Measurements from ENCODE around the gene RALY. TPM values are rescaled to one million over a fixed set of nuclear protein-coding genes. Genes with fewer than 3 reads are reported as not detected.

RALY gene
- total RNA-seq, 2 donors from 2014 or later = 37.9 to 49.3 TPM

DNA sequence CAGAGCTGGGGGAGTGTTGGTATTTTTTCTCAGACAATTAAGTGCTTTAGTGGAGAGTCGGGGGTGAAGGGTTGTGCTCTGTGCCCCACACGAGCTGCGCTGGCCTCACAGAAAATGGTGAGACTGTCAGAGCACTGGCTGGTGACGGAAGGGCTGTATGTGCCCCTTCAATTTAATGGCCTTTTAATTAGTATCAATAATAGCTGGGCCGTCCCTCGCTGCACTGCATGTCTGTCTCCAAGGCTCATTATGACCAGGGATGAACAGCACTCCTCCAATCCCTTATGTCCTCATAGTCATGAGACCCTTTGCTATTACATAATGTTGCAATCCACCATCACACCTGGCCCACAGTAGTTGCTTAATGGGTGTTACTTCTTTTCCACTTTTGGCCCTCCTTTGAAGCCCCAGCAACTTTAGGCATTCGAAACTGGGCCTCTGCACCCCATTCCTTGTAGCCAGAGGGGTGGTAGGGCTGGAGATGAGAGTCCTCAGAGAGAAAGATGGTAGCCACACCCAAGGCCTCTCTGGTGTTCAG is 9.5 kb upstream of the RALY start:
- no peaks in the 10 kb centered on the region for H3K9me3 ChIP-seq
- H3K4me1 ChIP-seq = no peaks in the 10 kb centered on the region
- no peaks in the 10 kb centered on the region for H3K27me3 ChIP-seq
- TF ChIP-seq, protein P1, sequence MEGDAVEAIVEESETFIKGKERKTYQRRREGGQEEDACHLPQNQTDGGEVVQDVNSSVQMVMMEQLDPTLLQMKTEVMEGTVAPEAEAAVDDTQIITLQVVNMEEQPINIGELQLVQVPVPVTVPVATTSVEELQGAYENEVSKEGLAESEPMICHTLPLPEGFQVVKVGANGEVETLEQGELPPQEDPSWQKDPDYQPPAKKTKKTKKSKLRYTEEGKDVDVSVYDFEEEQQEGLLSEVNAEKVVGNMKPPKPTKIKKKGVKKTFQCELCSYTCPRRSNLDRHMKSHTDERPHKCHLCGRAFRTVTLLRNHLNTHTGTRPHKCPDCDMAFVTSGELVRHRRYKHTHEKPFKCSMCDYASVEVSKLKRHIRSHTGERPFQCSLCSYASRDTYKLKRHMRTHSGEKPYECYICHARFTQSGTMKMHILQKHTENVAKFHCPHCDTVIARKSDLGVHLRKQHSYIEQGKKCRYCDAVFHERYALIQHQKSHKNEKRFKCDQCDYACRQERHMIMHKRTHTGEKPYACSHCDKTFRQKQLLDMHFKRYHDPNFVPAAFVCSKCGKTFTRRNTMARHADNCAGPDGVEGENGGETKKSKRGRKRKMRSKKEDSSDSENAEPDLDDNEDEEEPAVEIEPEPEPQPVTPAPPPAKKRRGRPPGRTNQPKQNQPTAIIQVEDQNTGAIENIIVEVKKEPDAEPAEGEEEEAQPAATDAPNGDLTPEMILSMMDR (IDR thresholded peaks at IDR 0.05) = no peak
- TF ChIP-seq POLR2A (IDR thresholded peaks at IDR 0.05) = no peak
- no peak overlapping the region for H3K4me3 ChIP-seq
- H3K36me3 ChIP-seq (replicated peaks in 1 of 2; ENCODE audit: insufficient read depth in 1 of 2, low read depth in 2 of 2) = no peaks in the 10 kb centered on the region
- intact Hi-C loops (cut with DNase I) = no loop called here
- 70 to 77% methylated on average over 7 of the region's 7 CpGs for WGBS, 2 donors
- ATAC-seq (no peak), DNase-seq (no peak)
- no peak overlapping the region for H3K27ac ChIP-seq

DNA sequence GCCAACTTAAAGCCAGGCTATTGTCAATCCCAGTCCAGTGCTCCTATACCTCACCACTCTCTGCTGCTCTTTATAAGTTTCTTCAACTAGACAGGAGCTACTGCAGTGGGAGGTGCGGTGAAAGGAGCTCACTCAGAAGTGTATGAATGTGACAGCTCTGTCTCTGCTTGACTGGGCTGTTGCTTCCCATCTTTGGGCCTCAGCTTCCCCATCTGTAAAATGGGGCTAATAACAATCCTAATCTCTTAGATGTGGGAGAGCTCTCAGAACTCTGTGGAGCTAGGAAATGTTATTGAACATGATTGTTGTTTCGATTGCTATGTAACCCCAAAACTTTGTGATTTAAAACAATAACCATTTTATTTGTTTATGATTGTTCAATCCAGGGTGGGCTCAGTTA is 8.4 kb upstream of the RALY start:
- Histone ChIP-seq H3K36me3 (replicated peaks in 1 of 2; ENCODE audit: insufficient read depth in 1 of 2, low read depth in 2 of 2) (no peaks in the 10 kb centered on the region), H3K9me3 (no peaks in the 10 kb centered on the region), H3K4me1 (peaks cover 5% of the 10 kb centered on the region), H3K27me3 (no peaks in the 10 kb centered on the region), H3K27ac (no peak overlapping the region), H3K4me3 (no peak overlapping the region)
- no peak for ATAC-seq
- TF ChIP-seq, protein P1 (IDR thresholded peaks at IDR 0.05) = no peak
- TF ChIP-seq POLR2A (IDR thresholded peaks at IDR 0.05) = no peak
- WGBS, 2 donors = 89 to 93% methylated on average over 2 of the region's 2 CpGs
- DNase-seq = no peak
- intact Hi-C loops (cut with DNase I) = no loop called here

DNA sequence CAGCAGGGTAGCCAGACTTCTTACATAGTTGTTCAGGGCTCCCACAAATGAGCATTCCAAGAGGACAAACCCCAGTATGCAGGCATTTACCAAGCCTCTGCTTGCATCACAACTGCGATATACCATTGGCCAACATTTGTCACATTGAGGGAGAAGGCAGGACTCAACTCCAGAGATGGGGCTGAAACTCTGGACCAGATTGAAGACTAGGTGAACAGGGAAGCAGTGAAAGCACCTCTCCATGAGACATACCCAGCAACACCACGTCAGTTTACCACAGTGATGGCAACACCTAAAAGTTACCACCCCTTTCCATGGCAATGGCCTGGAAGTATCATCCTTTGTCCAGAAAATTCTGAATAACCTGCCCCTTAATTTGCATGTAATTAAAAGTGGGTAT is 7.9 kb upstream of the RALY start:
- no peak for ATAC-seq
- WGBS, 2 donors = 50 to 97% methylated on average over 2 of the region's 2 CpGs
- H3K27ac ChIP-seq = no peak overlapping the region

DNA sequence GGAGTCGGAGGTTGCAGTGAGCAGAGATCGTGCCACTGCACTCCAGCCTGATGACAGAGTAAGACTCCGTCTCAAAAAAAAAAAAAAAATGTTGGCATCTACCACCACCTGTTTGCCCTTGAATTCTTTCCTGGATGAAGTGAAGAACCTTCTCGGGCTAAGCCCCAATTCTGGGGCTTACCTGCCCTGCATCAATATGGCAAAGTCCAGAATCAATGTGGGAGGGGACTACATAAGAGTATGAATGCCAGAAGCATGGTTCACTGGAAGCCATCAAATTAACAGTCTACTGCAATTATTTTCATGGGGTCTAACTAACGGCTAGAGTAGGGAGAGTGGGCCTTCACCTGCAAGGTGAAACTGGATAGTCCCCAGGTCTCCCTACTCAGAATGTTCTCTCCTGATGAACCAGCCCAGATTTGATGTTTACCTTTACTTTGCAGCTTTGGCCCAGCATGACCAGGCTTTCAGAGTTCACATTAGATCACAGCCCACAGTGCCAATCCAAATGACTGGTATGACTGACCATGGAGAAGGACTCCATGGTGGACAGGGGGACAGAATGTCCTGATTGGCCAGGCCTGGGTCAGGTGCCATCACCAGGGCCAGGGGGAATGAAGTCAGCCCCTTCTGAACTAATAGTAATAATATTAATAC is 7.0 kb upstream of the RALY start:
- peaks cover 19% of the 10 kb centered on the region for H3K4me1 ChIP-seq
- ATAC-seq (no peak), DNase-seq (no peak)
- intact Hi-C loops (cut with DNase I) = no loop called here
- no peaks in the 10 kb centered on the region for H3K36me3 ChIP-seq (replicated peaks in 1 of 2; ENCODE audit: insufficient read depth in 1 of 2, low read depth in 2 of 2)
- no peaks in the 10 kb centered on the region for H3K27me3 ChIP-seq
- H3K4me3 ChIP-seq = no peak overlapping the region
- H3K9me3 ChIP-seq = no peaks in the 10 kb centered on the region
- TF ChIP-seq, protein P1 (IDR thresholded peaks at IDR 0.05) = no peak
- no peak for TF ChIP-seq POLR2A (IDR thresholded peaks at IDR 0.05)
- no peak overlapping the region for H3K27ac ChIP-seq
- 75 to 85% methylated on average over 5 of the region's 5 CpGs for WGBS, 2 donors

More for the DNA sequence above, 7.9 kb upstream of the RALY start:
- H3K9me3 ChIP-seq = no peaks in the 10 kb centered on the region
- peaks cover 10% of the 10 kb centered on the region for H3K4me1 ChIP-seq
- TF ChIP-seq, protein P1 (IDR thresholded peaks at IDR 0.05) = no peak
- TF ChIP-seq POLR2A (IDR thresholded peaks at IDR 0.05) = no peak
- intact Hi-C loops (cut with DNase I) = no loop called here
- H3K36me3 ChIP-seq (replicated peaks in 1 of 2; ENCODE audit: insufficient read depth in 1 of 2, low read depth in 2 of 2) = no peaks in the 10 kb centered on the region
- DNase-seq = no peak
- H3K4me3 ChIP-seq = no peak overlapping the region
- H3K27me3 ChIP-seq = no peaks in the 10 kb centered on the region

DNA sequence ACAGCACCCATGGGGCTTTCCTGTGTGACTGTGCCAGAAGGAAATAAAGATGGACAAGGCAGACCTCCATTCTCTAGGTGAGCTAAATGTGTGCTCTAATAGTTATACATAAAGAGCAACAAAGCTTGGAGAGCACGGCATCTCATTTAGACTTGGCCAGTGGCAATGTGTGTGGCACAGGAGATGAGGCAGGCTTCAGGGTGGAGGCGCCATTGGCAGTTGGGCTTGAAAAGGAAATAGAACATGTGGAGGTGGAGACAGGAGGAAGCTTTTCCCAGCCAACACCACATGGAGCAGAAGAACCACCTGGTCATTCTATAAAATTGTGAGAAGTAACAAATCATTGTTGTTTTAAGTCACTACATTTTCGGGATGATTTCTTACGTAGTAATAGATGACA is 3.6 kb upstream of the RALY start:
- Histone ChIP-seq H3K4me3 (no peak overlapping the region), H3K36me3 (replicated peaks in 1 of 2; ENCODE audit: insufficient read depth in 1 of 2, low read depth in 2 of 2) (no peaks in the 10 kb centered on the region), H3K27ac (no peak overlapping the region), H3K27me3 (no peaks in the 10 kb centered on the region), H3K9me3 (no peaks in the 10 kb centered on the region), H3K4me1 (peaks cover 29% of the 10 kb centered on the region)
- WGBS, 2 donors = 90 to 97% methylated on average over 4 of the region's 4 CpGs
- ATAC-seq (no peak), DNase-seq (no peak)
- intact Hi-C loops (cut with DNase I) = no loop called here
- TF ChIP-seq POLR2A (IDR thresholded peaks at IDR 0.05) = no peak
- TF ChIP-seq, protein P1 (IDR thresholded peaks at IDR 0.05) = no peak

Measured in body of pancreas (tissue), 4 donors.